ENCODE measurements around the gene CACNA1A.

The CACNA1A gene

GRCh38 chr19:13506471-13506820, at the start of gene CACNA1A:
Gene CACNA1A (minus strand): TSS chr19:13506479. CDS start chr19:13506224, 255 bp downstream.
- H3K4me3 ChIP-seq (ENCODE audit: low read depth, low read length): peak within 1 kb of the TSS; percentile 20

GRCh38 chr19:13554506-13555240, 48.4 kb upstream of the CACNA1A start:
- TF ChIP-seq, protein P1, sequence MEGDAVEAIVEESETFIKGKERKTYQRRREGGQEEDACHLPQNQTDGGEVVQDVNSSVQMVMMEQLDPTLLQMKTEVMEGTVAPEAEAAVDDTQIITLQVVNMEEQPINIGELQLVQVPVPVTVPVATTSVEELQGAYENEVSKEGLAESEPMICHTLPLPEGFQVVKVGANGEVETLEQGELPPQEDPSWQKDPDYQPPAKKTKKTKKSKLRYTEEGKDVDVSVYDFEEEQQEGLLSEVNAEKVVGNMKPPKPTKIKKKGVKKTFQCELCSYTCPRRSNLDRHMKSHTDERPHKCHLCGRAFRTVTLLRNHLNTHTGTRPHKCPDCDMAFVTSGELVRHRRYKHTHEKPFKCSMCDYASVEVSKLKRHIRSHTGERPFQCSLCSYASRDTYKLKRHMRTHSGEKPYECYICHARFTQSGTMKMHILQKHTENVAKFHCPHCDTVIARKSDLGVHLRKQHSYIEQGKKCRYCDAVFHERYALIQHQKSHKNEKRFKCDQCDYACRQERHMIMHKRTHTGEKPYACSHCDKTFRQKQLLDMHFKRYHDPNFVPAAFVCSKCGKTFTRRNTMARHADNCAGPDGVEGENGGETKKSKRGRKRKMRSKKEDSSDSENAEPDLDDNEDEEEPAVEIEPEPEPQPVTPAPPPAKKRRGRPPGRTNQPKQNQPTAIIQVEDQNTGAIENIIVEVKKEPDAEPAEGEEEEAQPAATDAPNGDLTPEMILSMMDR (IDR thresholded peaks at IDR 0.05; ENCODE audit: low read depth, low read length, missing control alignments): no peak
- H3K27ac ChIP-seq: no peak overlapping the region
- in situ Hi-C loops (cut with HindIII; ENCODE audit: low pct_ligation_motif_present, low sequenced_read_pairs): no loop called here
- H3K4me3 ChIP-seq (ENCODE audit: low read depth, low read length): no peak overlapping the region
- H3K36me3 ChIP-seq (replicated peaks): no peaks in the 10 kb centered on the region
- no peaks in the 10 kb centered on the region for H3K27me3 ChIP-seq (replicated peaks)
- no peak for DNase-seq

More at GRCh38 chr19:13506471-13506820, at the start of gene CACNA1A:
- in situ Hi-C loops (cut with HindIII; ENCODE audit: low pct_ligation_motif_present, low sequenced_read_pairs): no loop called here
- no peak for DNase-seq
- TF ChIP-seq, protein P1 (IDR thresholded peaks at IDR 0.05; ENCODE audit: low read depth, low read length, missing control alignments): no peak
- Histone ChIP-seq H3K27ac (no peak within 1 kb of the TSS), H3K27me3 (replicated peaks) (peaks cover 33% of the 10 kb centered on the region), H3K36me3 (replicated peaks) (no peaks in the 10 kb centered on the region)

DNA sequence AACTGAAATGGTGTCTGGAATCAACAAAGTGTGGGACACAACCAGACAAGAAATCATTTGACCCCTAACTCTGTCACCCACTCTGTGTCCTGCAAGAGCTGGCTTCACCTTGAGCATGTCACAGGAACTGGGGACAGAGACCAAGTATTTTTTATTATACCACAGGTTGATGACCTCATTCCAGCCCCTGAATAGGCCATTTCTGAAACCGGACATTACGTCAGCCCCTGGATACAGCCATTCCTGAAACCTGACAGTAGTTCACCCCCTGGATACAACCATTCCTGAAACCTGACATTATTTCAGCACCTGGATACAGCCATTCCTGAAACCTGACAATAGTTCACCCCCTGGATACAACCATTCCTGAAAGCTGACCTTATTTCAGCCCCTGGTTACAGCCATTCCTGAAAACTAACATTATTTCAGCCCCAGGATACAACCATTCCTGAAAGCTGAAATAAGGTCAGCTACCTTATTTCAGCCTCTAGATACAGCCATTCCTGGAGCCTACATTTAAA, 47.7 kb upstream of the CACNA1A start:
- H3K27ac ChIP-seq: no peak overlapping the region
- H3K27me3 ChIP-seq (replicated peaks): no peaks in the 10 kb centered on the region
- DNase-seq: no peak
- no peaks in the 10 kb centered on the region for H3K36me3 ChIP-seq (replicated peaks)
- TF ChIP-seq, protein P1 (IDR thresholded peaks at IDR 0.05; ENCODE audit: low read depth, low read length, missing control alignments): no peak
- no peak overlapping the region for H3K4me3 ChIP-seq (ENCODE audit: low read depth, low read length)
- in situ Hi-C loops (cut with HindIII; ENCODE audit: low pct_ligation_motif_present, low sequenced_read_pairs): no loop called here

- DNase-seq: no peak
- Histone ChIP-seq H3K36me3 (replicated peaks) (no peaks in the 10 kb centered on the region), H3K4me3 (ENCODE audit: low read depth, low read length) (no peak overlapping the region), H3K27me3 (replicated peaks) (no peaks in the 10 kb centered on the region), H3K27ac (no peak overlapping the region)
- TF ChIP-seq, protein P1 (IDR thresholded peaks at IDR 0.05; ENCODE audit: low read depth, low read length, missing control alignments): no peak
- in situ Hi-C loops (cut with HindIII; ENCODE audit: low pct_ligation_motif_present, low sequenced_read_pairs): no loop called here
Measured at GRCh38 chr19:13548131-13548530, 41.9 kb upstream of the CACNA1A start.

- Histone ChIP-seq H3K36me3 (replicated peaks) (no peaks in the 10 kb centered on the region), H3K4me3 (ENCODE audit: low read depth, low read length) (no peak overlapping the region), H3K27ac (no peak overlapping the region), H3K27me3 (replicated peaks) (no peaks in the 10 kb centered on the region)
- in situ Hi-C loops (cut with HindIII; ENCODE audit: low pct_ligation_motif_present, low sequenced_read_pairs): no loop called here
- DNase-seq: no peak
- TF ChIP-seq, protein P1 (IDR thresholded peaks at IDR 0.05; ENCODE audit: low read depth, low read length, missing control alignments): no peak
Measured at GRCh38 chr19:13547102-13547501, 40.8 kb upstream of the CACNA1A start.

All from brain microvascular endothelial cell (primary cell).